ENCODE measurements around the gene GCLM. TPM values are rescaled to one million over a fixed set of nuclear protein-coding genes. Genes with fewer than 3 reads are reported as not detected.

The GCLM gene
- total RNA-seq, 1 donor from 2014 or later = 20.2 TPM

GRCh38 chr1:93840956-93841482 is 68.2 kb downstream of the GCLM start:
- intact Hi-C loops (cut with micrococcal nuclease) = loop anchor here (10.0 kb wide), 2 partner anchors 1056 to 1356 kb away; partner anchors contain the start of genes EVI5 and GFI1
- Mint-ChIP-seq H3K36me3 (ENCODE audit: low read depth) (no peaks in the 10 kb centered on the region), H3K27me3 (ENCODE audit: insufficient read depth) (peaks cover 2% of the 10 kb centered on the region), H3K9me3 (no peaks in the 10 kb centered on the region), H3K27ac (no peak overlapping the region), H3K4me1 (ENCODE audit: low read depth) (peaks cover 17% of the 10 kb centered on the region), H3K4me3 (no peak overlapping the region)
- no peak for DNase-seq (ENCODE audit: low spot score)

GRCh38 chr1:93839753-93840152 is 69.5 kb downstream of the GCLM start:
- H3K4me1 Mint-ChIP-seq (ENCODE audit: low read depth) = peaks cover 6% of the 10 kb centered on the region
- no peak overlapping the region for H3K27ac Mint-ChIP-seq
- no peak overlapping the region for H3K4me3 Mint-ChIP-seq
- DNase-seq (ENCODE audit: low spot score) = no peak
- peaks cover 5% of the 10 kb centered on the region for H3K9me3 Mint-ChIP-seq
- H3K27me3 Mint-ChIP-seq (ENCODE audit: insufficient read depth) = peaks cover 3% of the 10 kb centered on the region
- H3K36me3 Mint-ChIP-seq (ENCODE audit: low read depth) = no peaks in the 10 kb centered on the region
- intact Hi-C loops (cut with micrococcal nuclease) = loop anchor here (10.0 kb wide), 2 partner anchors 1055 to 1355 kb away; partner anchors contain the start of genes EVI5 and GFI1

GRCh38 chr1:93839307-93839706 is 69.9 kb downstream of the GCLM start:
- H3K36me3 Mint-ChIP-seq (ENCODE audit: low read depth) = no peaks in the 10 kb centered on the region
- intact Hi-C loops (cut with micrococcal nuclease) = no loop called here
- H3K9me3 Mint-ChIP-seq = peaks cover 9% of the 10 kb centered on the region
- DNase-seq (ENCODE audit: low spot score) = no peak
- H3K4me3 Mint-ChIP-seq = no peak overlapping the region
- H3K27me3 Mint-ChIP-seq (ENCODE audit: insufficient read depth) = peaks cover 4% of the 10 kb centered on the region
- H3K27ac Mint-ChIP-seq = no peak overlapping the region
- H3K4me1 Mint-ChIP-seq (ENCODE audit: low read depth) = peaks cover 2% of the 10 kb centered on the region

GRCh38 chr1:93837961-93838360 is 71.3 kb downstream of the GCLM start:
- no peak overlapping the region for H3K27ac Mint-ChIP-seq
- H3K4me1 Mint-ChIP-seq (ENCODE audit: low read depth) = no peaks in the 10 kb centered on the region
- intact Hi-C loops (cut with micrococcal nuclease) = no loop called here
- H3K4me3 Mint-ChIP-seq = no peak overlapping the region
- no peak for DNase-seq (ENCODE audit: low spot score)
- no peaks in the 10 kb centered on the region for H3K36me3 Mint-ChIP-seq (ENCODE audit: low read depth)
- peaks cover 16% of the 10 kb centered on the region for H3K9me3 Mint-ChIP-seq
- peaks cover 7% of the 10 kb centered on the region for H3K27me3 Mint-ChIP-seq (ENCODE audit: insufficient read depth)

Other genes with a start within 250 kb of the GCLM start
- gene BCAR3, start 227.6 kb downstream of the GCLM start, total RNA-seq = 0.29 and 1.1 TPM in 2 replicates
- gene DNTTIP2, start 30.2 kb downstream of the GCLM start, total RNA-seq = 80.3 and 90.8 TPM in 2 replicates
- 0.29 TPM in 1 of 2 replicates, not detected in the other for gene ABCA4, start 211.7 kb upstream of the GCLM start, total RNA-seq